Parathyroid adenoma (tissue), 2 donors: ENCODE data around the gene DLGAP4.

Experiments
- H2AFZ ChIP-seq: fragments of 300-600 bp; sonication (generic); one replicate; pipeline ENCODE4 v1.7.0; 2017; ENCODE audit warnings: antibody characterized with exemption, mild to moderate bottlenecking
- H3K27ac ChIP-seq: fragments of 300-600 bp; sonication (generic); one replicate; pipeline ENCODE4 v1.7.0; 2017
- H3K27me3 ChIP-seq: fragments of 300-600 bp; sonication (generic); one replicate; pipeline ENCODE4 v1.7.0; 2017; ENCODE audit warnings: low read length; ENCODE audit not compliant: control insufficient read depth, insufficient read depth
- H3K36me3 ChIP-seq: fragments of 300-600 bp; sonication (generic); one replicate; pipeline ENCODE4 v1.7.0; 2017; ENCODE audit warnings: low read length; ENCODE audit not compliant: control insufficient read depth, insufficient read depth
- H3K4me1 ChIP-seq: fragments of 300-600 bp; sonication (generic); one replicate; pipeline ENCODE4 v1.7.0; 2017; ENCODE audit warnings: control low read depth
- H3K4me2 ChIP-seq: fragments of 300-600 bp; sonication (generic); one replicate; pipeline ENCODE4 v1.7.0; 2017; ENCODE audit warnings: low read length
- H3K4me3 ChIP-seq: fragments of 300-600 bp; sonication (generic); one replicate; pipeline ENCODE4 v1.7.0; 2017; ENCODE audit warnings: low read depth, low read length
- H3K79me2 ChIP-seq: fragments of 300-600 bp; sonication (generic); one replicate; pipeline ENCODE4 v1.7.0; 2017; ENCODE audit warnings: control low read depth
- H3K9ac ChIP-seq: fragments of 300-600 bp; sonication (generic); one replicate; pipeline ENCODE4 v1.7.0; 2017; ENCODE audit warnings: mild to moderate bottlenecking
- H3K9me3 ChIP-seq: fragments of 300-600 bp; sonication (generic); one replicate; pipeline ENCODE4 v1.7.0; 2017; ENCODE audit warnings: low read length; ENCODE audit not compliant: control insufficient read depth
- CTCF ChIP-seq: fragments of 300-600 bp; sonication (generic); IDR thresholded peaks from one replicate; pipeline ENCODE4 v1.7.0; 2017; ENCODE audit warnings: antibody characterized with exemption, mild to moderate bottlenecking
- donor health status: primary hyperparathyroidism.

Gene DLGAP4

GRCh38 chr20:36386236-36386635, 80.1 kb downstream of the DLGAP4 start:
- Histone ChIP-seq H3K4me1 (no peaks in the 10 kb centered on the region), H3K79me2 (no peaks in the 10 kb centered on the region), H3K27me3 (no peaks in the 10 kb centered on the region), H2AFZ (no peak overlapping the region), H3K9me3 (no peaks in the 10 kb centered on the region), H3K9ac (no peak overlapping the region), H3K36me3 (no peaks in the 10 kb centered on the region), H3K27ac (no peak overlapping the region), H3K4me3 (no peak overlapping the region), H3K4me2 (no peak overlapping the region)
- no peak for TF ChIP-seq CTCF

GRCh38 chr20:36390269-36390668, 84.1 kb downstream of the DLGAP4 start:
- no peaks in the 10 kb centered on the region for H3K4me1 ChIP-seq
- no peak overlapping the region for H2AFZ ChIP-seq
- no peak overlapping the region for H3K27ac ChIP-seq
- no peaks in the 10 kb centered on the region for H3K79me2 ChIP-seq
- H3K9ac ChIP-seq = no peak overlapping the region
- no peak overlapping the region for H3K4me2 ChIP-seq
- no peak overlapping the region for H3K4me3 ChIP-seq
- no peaks in the 10 kb centered on the region for H3K9me3 ChIP-seq
- H3K36me3 ChIP-seq = no peaks in the 10 kb centered on the region
- no peak for TF ChIP-seq CTCF
- H3K27me3 ChIP-seq = no peaks in the 10 kb centered on the region

- H3K4me3 ChIP-seq = no peak overlapping the region
- H3K36me3 ChIP-seq = no peaks in the 10 kb centered on the region
- no peaks in the 10 kb centered on the region for H3K4me1 ChIP-seq
- no peaks in the 10 kb centered on the region for H3K27me3 ChIP-seq
- no peak overlapping the region for H2AFZ ChIP-seq
- no peak overlapping the region for H3K4me2 ChIP-seq
- H3K9ac ChIP-seq = no peak overlapping the region
- H3K27ac ChIP-seq = no peak overlapping the region
- no peaks in the 10 kb centered on the region for H3K79me2 ChIP-seq
- TF ChIP-seq CTCF = no peak
- H3K9me3 ChIP-seq = no peaks in the 10 kb centered on the region
Measured at GRCh38 chr20:36390719-36391415, 84.7 kb downstream of the DLGAP4 start.

GRCh38 chr20:36391456-36391855, 85.3 kb downstream of the DLGAP4 start:
- H3K4me3 ChIP-seq = no peak overlapping the region
- no peak for TF ChIP-seq CTCF
- H3K9me3 ChIP-seq = no peaks in the 10 kb centered on the region
- H3K4me1 ChIP-seq = no peaks in the 10 kb centered on the region
- no peaks in the 10 kb centered on the region for H3K36me3 ChIP-seq
- H2AFZ ChIP-seq = no peak overlapping the region
- no peak overlapping the region for H3K4me2 ChIP-seq
- no peak overlapping the region for H3K9ac ChIP-seq
- no peaks in the 10 kb centered on the region for H3K27me3 ChIP-seq
- no peak overlapping the region for H3K27ac ChIP-seq
- H3K79me2 ChIP-seq = no peaks in the 10 kb centered on the region

- no peaks in the 10 kb centered on the region for H3K79me2 ChIP-seq
- TF ChIP-seq CTCF = no peak
- H3K9ac ChIP-seq = no peak overlapping the region
- no peak overlapping the region for H3K27ac ChIP-seq
- H3K36me3 ChIP-seq = no peaks in the 10 kb centered on the region
- H3K9me3 ChIP-seq = no peaks in the 10 kb centered on the region
- H2AFZ ChIP-seq = no peak overlapping the region
- no peaks in the 10 kb centered on the region for H3K27me3 ChIP-seq
- H3K4me3 ChIP-seq = no peak overlapping the region
- no peaks in the 10 kb centered on the region for H3K4me1 ChIP-seq
- no peak overlapping the region for H3K4me2 ChIP-seq
Measured at GRCh38 chr20:36391955-36392354, 85.8 kb downstream of the DLGAP4 start.
